ENCODE data around the gene PIWIL1. TPM values are rescaled to one million over a fixed set of nuclear protein-coding genes. Genes with fewer than 3 reads are reported as not detected.

Gene PIWIL1
- total RNA-seq, 4 donors from 2014 or later = not detected

DNA sequence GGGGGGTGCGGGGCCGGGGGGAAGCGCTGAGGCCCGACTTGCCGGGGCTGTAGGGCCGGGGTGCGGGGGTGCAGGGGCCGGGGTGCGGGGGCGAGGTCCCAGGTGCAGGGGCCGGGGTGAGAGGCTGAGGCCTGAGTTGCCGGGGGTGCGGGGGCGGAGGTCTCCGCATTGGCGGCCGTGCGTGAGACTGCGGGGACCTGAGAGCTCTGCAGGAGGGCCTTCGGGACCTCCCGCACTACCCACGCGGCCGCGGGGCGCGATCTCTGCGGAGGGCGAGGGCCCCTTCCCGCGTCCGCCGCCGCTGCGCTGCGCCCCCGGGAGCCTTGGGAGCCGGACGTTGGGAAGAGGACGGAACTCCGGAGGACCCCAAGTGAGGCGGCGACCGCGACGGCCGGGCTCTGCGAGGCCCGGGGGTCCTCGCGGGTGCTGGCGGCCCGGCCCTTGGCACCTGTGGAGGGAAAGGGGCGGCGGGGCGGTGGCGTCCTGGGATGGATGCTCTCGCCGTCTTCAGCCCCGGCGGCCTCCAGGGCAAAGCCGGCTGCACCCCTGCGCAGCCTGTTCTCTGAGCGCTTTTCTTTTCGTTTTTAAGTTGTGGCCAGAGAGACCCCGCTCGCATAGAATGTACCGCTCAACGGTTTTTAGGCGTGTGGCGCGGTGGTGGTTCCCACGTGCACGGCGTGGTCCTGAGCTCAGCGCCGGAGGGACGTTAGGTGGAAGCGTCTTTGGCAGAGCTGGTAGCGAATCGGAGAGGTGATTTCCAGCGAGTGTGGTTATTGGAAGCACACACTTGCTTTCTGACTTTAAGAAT is 1.3 kb downstream of the PIWIL1 start:
- 47% methylated on average over 10 of the region's 82 CpGs; no CpG with 5 or more reads in 1 of the 2 donors for WGBS, 2 donors (ENCODE audit: low coverage in 1 of 2)
- H3K4me3 ChIP-seq = no peak overlapping the region

DNA sequence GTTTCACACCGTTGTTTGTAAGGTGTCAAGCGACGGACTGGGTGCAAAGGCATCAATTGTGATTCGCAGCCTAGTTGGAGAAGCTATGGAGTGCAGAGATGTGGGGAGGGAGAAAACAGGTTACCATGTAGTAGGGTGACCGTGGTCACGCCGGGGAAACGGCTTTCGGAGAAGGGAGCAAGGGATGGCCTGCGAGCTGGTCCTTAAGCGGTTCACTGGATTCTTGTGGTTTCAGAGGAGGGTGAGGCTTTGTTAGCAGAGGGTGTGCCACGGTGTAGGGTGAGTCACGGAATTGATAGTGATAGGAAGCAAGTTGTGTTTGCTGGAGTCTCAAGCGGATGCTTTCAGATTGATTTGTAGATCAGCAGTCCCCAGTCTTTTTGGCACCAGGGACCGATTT is 2.3 kb downstream of the PIWIL1 start:
- H3K36me3 ChIP-seq = no peaks in the 10 kb centered on the region
- no peak for ATAC-seq
- H3K9me3 ChIP-seq = no peaks in the 10 kb centered on the region
- WGBS, 2 donors (ENCODE audit: low coverage in 1 of 2) = 59 to 80% methylated on average over 1 to 13 of the region's 15 CpGs
- no peak overlapping the region for H3K4me3 ChIP-seq
- H3K4me1 ChIP-seq = peaks cover 0 to 11% (median 0%) of the 10 kb centered on the region in 3 donors
- TF ChIP-seq, protein P1, sequence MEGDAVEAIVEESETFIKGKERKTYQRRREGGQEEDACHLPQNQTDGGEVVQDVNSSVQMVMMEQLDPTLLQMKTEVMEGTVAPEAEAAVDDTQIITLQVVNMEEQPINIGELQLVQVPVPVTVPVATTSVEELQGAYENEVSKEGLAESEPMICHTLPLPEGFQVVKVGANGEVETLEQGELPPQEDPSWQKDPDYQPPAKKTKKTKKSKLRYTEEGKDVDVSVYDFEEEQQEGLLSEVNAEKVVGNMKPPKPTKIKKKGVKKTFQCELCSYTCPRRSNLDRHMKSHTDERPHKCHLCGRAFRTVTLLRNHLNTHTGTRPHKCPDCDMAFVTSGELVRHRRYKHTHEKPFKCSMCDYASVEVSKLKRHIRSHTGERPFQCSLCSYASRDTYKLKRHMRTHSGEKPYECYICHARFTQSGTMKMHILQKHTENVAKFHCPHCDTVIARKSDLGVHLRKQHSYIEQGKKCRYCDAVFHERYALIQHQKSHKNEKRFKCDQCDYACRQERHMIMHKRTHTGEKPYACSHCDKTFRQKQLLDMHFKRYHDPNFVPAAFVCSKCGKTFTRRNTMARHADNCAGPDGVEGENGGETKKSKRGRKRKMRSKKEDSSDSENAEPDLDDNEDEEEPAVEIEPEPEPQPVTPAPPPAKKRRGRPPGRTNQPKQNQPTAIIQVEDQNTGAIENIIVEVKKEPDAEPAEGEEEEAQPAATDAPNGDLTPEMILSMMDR (IDR thresholded peaks at IDR 0.05) = no peak
- TF ChIP-seq EP300 (IDR thresholded peaks at IDR 0.05) (no peak), POLR2A (IDR thresholded peaks at IDR 0.05) (no peak), POLR2AphosphoS5 (IDR thresholded peaks at IDR 0.05) (no peak)
- no peak overlapping the region for H3K27ac ChIP-seq
- H3K27me3 ChIP-seq = peaks cover 52% of the 10 kb centered on the region

More for the DNA sequence above, 1.3 kb downstream of the PIWIL1 start:
- Histone ChIP-seq H3K4me1 (peaks cover 0 to 11% (median 0%) of the 10 kb centered on the region in 3 donors), H3K36me3 (no peaks in the 10 kb centered on the region), H3K27me3 (peaks cover 61% of the 10 kb centered on the region), H3K9me3 (no peaks in the 10 kb centered on the region), H3K27ac (no peak overlapping the region)
- TF ChIP-seq, protein P1 (IDR thresholded peaks at IDR 0.05) = no peak
- TF ChIP-seq POLR2A (IDR thresholded peaks at IDR 0.05) = no peak
- TF ChIP-seq POLR2AphosphoS5 (IDR thresholded peaks at IDR 0.05) = no peak
- TF ChIP-seq EP300 (IDR thresholded peaks at IDR 0.05) = no peak
- no peak for ATAC-seq

DNA sequence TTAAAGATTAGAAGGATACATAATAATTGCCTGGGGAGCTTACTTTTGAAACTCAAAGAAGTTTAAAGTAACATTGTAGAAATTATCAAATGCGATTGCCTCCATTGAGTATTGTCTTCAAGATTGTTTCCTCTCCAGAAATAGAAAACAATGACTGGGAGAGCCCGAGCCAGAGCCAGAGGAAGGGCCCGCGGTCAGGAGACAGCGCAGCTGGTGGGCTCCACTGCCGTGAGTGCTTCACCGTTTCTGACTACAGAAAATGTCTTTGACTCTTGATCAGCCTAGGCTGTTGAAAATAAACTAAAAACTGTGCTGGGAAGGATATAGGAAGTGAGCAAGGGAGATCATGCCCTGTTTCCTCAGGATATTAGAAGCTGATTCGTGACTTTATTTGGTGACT is 4.8 kb downstream of the PIWIL1 start:
- TF ChIP-seq POLR2A (IDR thresholded peaks at IDR 0.05) (no peak), POLR2AphosphoS5 (IDR thresholded peaks at IDR 0.05) (no peak), EP300 (IDR thresholded peaks at IDR 0.05) (no peak)
- TF ChIP-seq, protein P1 (IDR thresholded peaks at IDR 0.05) = no peak
- H3K27ac ChIP-seq = no peak overlapping the region
- H3K9me3 ChIP-seq = no peaks in the 10 kb centered on the region
- WGBS, 2 donors (ENCODE audit: low coverage in 1 of 2) = 65 to 70% methylated on average over 7 to 8 of the region's 8 CpGs
- no peak for ATAC-seq
- H3K4me3 ChIP-seq = no peak overlapping the region
- H3K27me3 ChIP-seq = peaks cover 44% of the 10 kb centered on the region
- no peaks in the 10 kb centered on the region for H3K36me3 ChIP-seq
- H3K4me1 ChIP-seq = peaks cover 0 to 11% (median 0%) of the 10 kb centered on the region in 3 donors

DNA sequence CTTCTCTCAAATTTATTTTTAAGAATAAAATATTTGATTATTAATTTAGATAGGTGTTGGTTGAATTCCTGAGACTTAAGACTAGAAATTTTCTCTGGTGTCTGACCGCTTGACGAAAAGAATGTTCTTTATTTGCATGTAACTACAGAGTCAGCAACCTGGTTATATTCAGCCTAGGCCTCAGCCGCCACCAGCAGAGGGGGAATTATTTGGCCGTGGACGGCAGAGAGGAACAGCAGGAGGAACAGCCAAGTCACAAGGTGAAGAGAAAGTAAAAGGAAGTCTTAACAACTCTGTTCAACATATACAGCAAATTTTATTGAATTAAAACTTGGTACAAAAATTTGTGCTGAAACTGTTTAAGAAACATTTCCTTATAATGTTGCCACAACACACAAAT is 5.2 kb downstream of the PIWIL1 start:
- no peak overlapping the region for H3K27ac ChIP-seq
- 74 to 75% methylated on average over 5 of the region's 5 CpGs for WGBS, 2 donors (ENCODE audit: low coverage in 1 of 2)
- ATAC-seq = no peak

More for the DNA sequence above, 5.2 kb downstream of the PIWIL1 start:
- H3K4me3 ChIP-seq = no peak overlapping the region
- no peaks in the 10 kb centered on the region for H3K9me3 ChIP-seq
- no peaks in the 10 kb centered on the region for H3K36me3 ChIP-seq
- no peak for TF ChIP-seq POLR2AphosphoS5 (IDR thresholded peaks at IDR 0.05)
- TF ChIP-seq POLR2A (IDR thresholded peaks at IDR 0.05) = no peak
- TF ChIP-seq, protein P1 (IDR thresholded peaks at IDR 0.05) = no peak
- no peak for TF ChIP-seq EP300 (IDR thresholded peaks at IDR 0.05)
- peaks cover 44% of the 10 kb centered on the region for H3K27me3 ChIP-seq
- peaks cover 0 to 11% (median 0%) of the 10 kb centered on the region in 3 donors for H3K4me1 ChIP-seq

Data from gastroesophageal sphincter (tissue), 4 donors.